Fibroblast of lung (primary cell): ENCODE data around the gene COL11A2. TPM values are rescaled to one million over a fixed set of nuclear protein-coding genes. Genes with fewer than 3 reads are reported as not detected.

Source experiments
- DNase-seq, 2 donors: peaks; one replicate each; pipeline versions ENCODE4 v3.0.0 to v3.0.0-alpha.2; 2010; ENCODE audit warnings: low read depth in 2 of 2
- H2AFZ ChIP-seq: 2 replicates; pipeline ENCODE4 v1.5.1; 2012; ENCODE audit warnings: low read length, control low read depth, inconsistent platforms
- H3K27ac ChIP-seq: 2 replicates; pipeline ENCODE4 v1.5.1; 2011; ENCODE audit warnings: low read length, control low read depth; ENCODE audit not compliant: insufficient read depth
- H3K27me3 ChIP-seq: 2 replicates; pipeline ENCODE4 v1.5.1; 2011; ENCODE audit warnings: mild to moderate bottlenecking, low read length; ENCODE audit not compliant: control insufficient read depth, insufficient read depth
- H3K36me3 ChIP-seq: 2 replicates; pipeline ENCODE4 v1.5.1; 2011; ENCODE audit warnings: low read length; ENCODE audit not compliant: control insufficient read depth, insufficient read depth
- H3K4me1 ChIP-seq: 2 replicates; pipeline ENCODE4 v1.5.1; 2011; ENCODE audit warnings: low read length; ENCODE audit not compliant: control insufficient read depth, insufficient read depth; ENCODE audit errors: extremely low read depth
- H3K4me2 ChIP-seq: 2 replicates; pipeline ENCODE4 v1.5.1; 2011; ENCODE audit warnings: low read length, control low read depth; ENCODE audit not compliant: insufficient read depth; ENCODE audit errors: extremely low read depth
- H3K4me3 ChIP-seq, 4 experiments: fragments of 200-600 bp in 1 of 4; sonication (generic) in 1 of 4; replicated peaks in 1 of 4; 2 replicates each; pipeline ENCODE4 v1.5.1; 2011 to 2016; ENCODE audit warnings: low read length in 4 of 4, low read depth in 3 of 4, mild to moderate bottlenecking in 3 of 4, control low read depth in 2 of 4, inconsistent platforms in 1 of 4, mixed read lengths in 1 of 4; ENCODE audit not compliant: insufficient read depth in 1 of 4; ENCODE audit errors: control extremely low read depth in 1 of 4
- H3K79me2 ChIP-seq: 2 replicates; pipeline ENCODE4 v1.5.1; 2012; ENCODE audit warnings: mild to moderate bottlenecking, low read length, inconsistent platforms; ENCODE audit not compliant: control insufficient read depth, insufficient read depth
- H3K9ac ChIP-seq: 2 replicates; pipeline ENCODE4 v1.5.1; 2011; ENCODE audit warnings: mild to moderate bottlenecking, low read length, control low read depth; ENCODE audit not compliant: insufficient read depth
- H3K9me3 ChIP-seq: 2 replicates; pipeline ENCODE4 v1.5.1; 2012; ENCODE audit warnings: low read depth, low read length; ENCODE audit not compliant: control insufficient read depth, insufficient read depth
- H4K20me1 ChIP-seq: 2 replicates; pipeline ENCODE4 v1.5.1; 2011; ENCODE audit warnings: low read length; ENCODE audit not compliant: control insufficient read depth, insufficient read depth; ENCODE audit errors: extremely low read depth
- CTCF ChIP-seq, 2 donors: IDR thresholded peaks in 1 of 2; conservative IDR thresholded peaks in 1 of 2; 1 replicate in 1 of 2; 2 replicates in 1 of 2; pipeline ENCODE4 v1.5.1; 2011 to 2012; ENCODE audit warnings: low read length in 2 of 2, control low read depth in 1 of 2, inconsistent platforms in 1 of 2, low read depth in 1 of 2, mild to moderate bottlenecking in 1 of 2
- EZH2 ChIP-seq: IDR thresholded peaks from 2 replicates; pipeline ENCODE4 v1.5.1; 2012; ENCODE audit warnings: low read length, control low read depth, mild to moderate bottlenecking; ENCODE audit errors: missing control alignments
- polyA plus RNA-seq, 2 donors: library from polyadenylated mRNA; depleted of rRNA in 1 of 2; stranded (reverse) in 1 of 2; unstranded in 1 of 2; fragments of >200 nt; gene quantifications; 2 replicates each; pipeline ENCODE4 v1.2.1, GENCODE V29; 2011 to 2012; ENCODE audit warnings: missing spikeins in 1 of 2
- total RNA-seq: library from RNA; depleted of rRNA; stranded (reverse); fragments of >200 nt; gene quantifications from 2 replicates; pipeline ENCODE4 v1.2.1, GENCODE V29; 2014

The COL11A2 gene
- total and polyA plus RNA-seq, 2 donors (not counting 1 experiment from before 2014, with no cell fraction given): 0.17 TPM

GRCh38 chr6:33211136-33211535 is 18.9 kb upstream of the COL11A2 start:
- no peak overlapping the region for H3K4me2 ChIP-seq
- peaks cover 11% of the 10 kb centered on the region for H3K36me3 ChIP-seq
- DNase-seq: no peak
- no peak overlapping the region for H3K27ac ChIP-seq
- H3K4me3 ChIP-seq: no peak overlapping the region
- no peaks in the 10 kb centered on the region for H3K79me2 ChIP-seq
- no peak overlapping the region for H2AFZ ChIP-seq
- H3K9ac ChIP-seq: no peak overlapping the region
- TF ChIP-seq EZH2 (no peak), CTCF (conservative IDR thresholded peaks at IDR 0.05 in 1 of 2, IDR thresholded peaks at IDR 0.05 in 1 of 2; ENCODE audit: low read depth in 1 of 2, low read length in 2 of 2) (no peak)
- H3K9me3 ChIP-seq: no peaks in the 10 kb centered on the region
- no peaks in the 10 kb centered on the region for H4K20me1 ChIP-seq
- peaks cover 16% of the 10 kb centered on the region for H3K4me1 ChIP-seq
- H3K27me3 ChIP-seq: peaks cover 7% of the 10 kb centered on the region

GRCh38 chr6:33209856-33210255 is 17.6 kb upstream of the COL11A2 start:
- peaks cover 25% of the 10 kb centered on the region for H3K4me1 ChIP-seq
- no peaks in the 10 kb centered on the region for H3K79me2 ChIP-seq
- TF ChIP-seq CTCF (conservative IDR thresholded peaks at IDR 0.05 in 1 of 2, IDR thresholded peaks at IDR 0.05 in 1 of 2; ENCODE audit: low read depth in 1 of 2, low read length in 2 of 2) (no peak), EZH2 (no peak)
- no peak for DNase-seq
- no peaks in the 10 kb centered on the region for H4K20me1 ChIP-seq
- no peaks in the 10 kb centered on the region for H3K9me3 ChIP-seq
- H3K9ac ChIP-seq: no peak overlapping the region
- peaks cover 11% of the 10 kb centered on the region for H3K36me3 ChIP-seq
- no peak overlapping the region for H3K4me3 ChIP-seq
- no peak overlapping the region for H3K4me2 ChIP-seq
- no peak overlapping the region for H3K27ac ChIP-seq
- H2AFZ ChIP-seq: no peak overlapping the region
- H3K27me3 ChIP-seq: peaks cover 7% of the 10 kb centered on the region

GRCh38 chr6:33208091-33208967 is 16.1 kb upstream of the COL11A2 start, which contains the start of gene RING1:
Gene RING1 (plus strand): TSS chr6:33208500. CDS start chr6:33208823, 323 bp downstream.
- Histone ChIP-seq H3K27me3 (no peaks in the 10 kb centered on the region), H3K4me2 (peak within 1 kb of the TSS; percentile 98), H2AFZ (peak within 1 kb of the TSS; percentile 29), H3K36me3 (peaks cover 16% of the 10 kb centered on the region), H3K4me1 (peaks cover 31% of the 10 kb centered on the region), H3K27ac (peak within 1 kb of the TSS; percentile 96), H4K20me1 (no peaks in the 10 kb centered on the region), H3K9ac (peak within 1 kb of the TSS; percentile 97), H3K4me3 (peak within 1 kb of the TSS; percentile 86 to 96 (median 93)), H3K79me2 (peaks cover 7% of the 10 kb centered on the region), H3K9me3 (no peaks in the 10 kb centered on the region)
- DNase-seq: peak; percentile 71 to 72
- TF ChIP-seq CTCF (conservative IDR thresholded peaks at IDR 0.05 in 1 of 2, IDR thresholded peaks at IDR 0.05 in 1 of 2; ENCODE audit: low read depth in 1 of 2, low read length in 2 of 2): no peak
